Liver (tissue), 9 donors: ENCODE results near the gene PTBP3. TPM values are rescaled to one million over a fixed set of nuclear protein-coding genes. Genes with fewer than 3 reads are reported as not detected.

ENCODE experiments used
- DNase-seq: peaks from one replicate; pipeline ENCODE4 v3.0.0-alpha.2; 2017; ENCODE audit warnings: low spot score
- H3K27ac ChIP-seq, 2 donors: one replicate each; pipeline ENCODE4 v1.7.0; 2013; ENCODE audit warnings: inconsistent platforms in 2 of 2, low read length in 2 of 2, control low read depth in 1 of 2, low read depth in 1 of 2, mild to moderate bottlenecking in 1 of 2
- H3K27me3 ChIP-seq, 4 donors: one replicate each; pipeline versions ENCODE4 v1.6.1 to v1.7.0; 2013; ENCODE audit warnings: low read length in 3 of 4, inconsistent platforms in 1 of 4, mild to moderate bottlenecking in 1 of 4, moderate library complexity in 1 of 4; ENCODE audit not compliant: control insufficient read depth in 4 of 4, insufficient read depth in 4 of 4
- H3K36me3 ChIP-seq, 4 donors: one replicate each; pipeline versions ENCODE4 v1.6.1 to v1.7.0; 2013; ENCODE audit warnings: low read length in 3 of 4, mild to moderate bottlenecking in 3 of 4, low read depth in 1 of 4, moderate library complexity in 1 of 4; ENCODE audit not compliant: control insufficient read depth in 4 of 4, insufficient read depth in 3 of 4
- H3K4me1 ChIP-seq, 4 donors: one replicate each; pipeline versions ENCODE4 v1.6.1 to v1.7.0; 2013; ENCODE audit warnings: low read length in 3 of 4, mild to moderate bottlenecking in 3 of 4, moderate library complexity in 1 of 4; ENCODE audit not compliant: control insufficient read depth in 4 of 4, insufficient read depth in 4 of 4
- H3K4me3 ChIP-seq, 3 donors: one replicate each; pipeline versions ENCODE4 v1.6.1 to v1.7.0; 2013; ENCODE audit warnings: low read length in 3 of 3, control low read depth in 1 of 3, low read depth in 1 of 3, mild to moderate bottlenecking in 1 of 3
- H3K9ac ChIP-seq, 2 donors: one replicate each; pipeline ENCODE4 v1.7.0; 2013; ENCODE audit warnings: low read length in 2 of 2, mild to moderate bottlenecking in 2 of 2, moderate library complexity in 2 of 2, control low read depth in 1 of 2, low read depth in 1 of 2
- H3K9me3 ChIP-seq, 4 donors: one replicate each; pipeline versions ENCODE4 v1.6.1 to v1.7.0; 2013; ENCODE audit warnings: low read length in 3 of 4; ENCODE audit not compliant: control insufficient read depth in 4 of 4
- ATF3 ChIP-seq: IDR thresholded peaks from 2 replicates; pipeline ENCODE4 v1.6.1; 2016; ENCODE audit warnings: antibody characterized with exemption
- CTCF ChIP-seq: fragments of 150-350 bp; IDR thresholded peaks from 2 replicates; pipeline ENCODE4 v1.5.1; 2017; ENCODE audit warnings: improper control_type of control experiment, low read depth, low read length; ENCODE audit not compliant: missing input control
- EGR1 ChIP-seq, 2 donors: IDR thresholded peaks; 2 replicates each; pipeline ENCODE4 v1.6.1; 2016 to 2018; ENCODE audit warnings: antibody characterized with exemption in 2 of 2, low read depth in 2 of 2
- FOXA1 ChIP-seq: IDR thresholded peaks from 2 replicates; pipeline ENCODE4 v1.6.1; 2016; ENCODE audit warnings: antibody characterized with exemption
- FOXA2 ChIP-seq: IDR thresholded peaks from 2 replicates; pipeline ENCODE4 v1.6.1; 2016; ENCODE audit warnings: antibody characterized with exemption
- GABPA ChIP-seq, 2 donors: IDR thresholded peaks in 1 of 2; conservative IDR thresholded peaks in 1 of 2; 2 replicates each; pipeline ENCODE4 v1.6.1; 2016; ENCODE audit warnings: antibody characterized with exemption in 2 of 2, mild to moderate bottlenecking in 1 of 2, moderate library complexity in 1 of 2
- HNF4A ChIP-seq, 2 donors: conservative IDR thresholded peaks; 2 replicates each; pipeline ENCODE4 v1.6.1; 2016; ENCODE audit warnings: antibody characterized with exemption in 2 of 2, mild to moderate bottlenecking in 2 of 2
- HNF4G ChIP-seq: IDR thresholded peaks from 2 replicates; pipeline ENCODE4 v1.6.1; 2016; ENCODE audit warnings: antibody characterized with exemption
- JUND ChIP-seq, 2 donors: IDR thresholded peaks; 2 replicates each; pipeline ENCODE4 v1.6.1; 2016; ENCODE audit warnings: antibody characterized with exemption in 2 of 2
- MAX ChIP-seq: IDR thresholded peaks from 2 replicates; pipeline ENCODE4 v1.6.1; 2016; ENCODE audit warnings: antibody characterized with exemption
- NR2F2 ChIP-seq: IDR thresholded peaks from 2 replicates; pipeline ENCODE4 v1.6.1; 2016; ENCODE audit warnings: antibody characterized with exemption
- RAD21 ChIP-seq, 2 donors: IDR thresholded peaks; 2 replicates each; pipeline ENCODE4 v1.6.1; 2016; ENCODE audit warnings: antibody characterized with exemption in 2 of 2, mild to moderate bottlenecking in 2 of 2
- REST ChIP-seq: IDR thresholded peaks from 2 replicates; pipeline ENCODE4 v1.6.1; 2016; ENCODE audit warnings: antibody characterized with exemption, mild to moderate bottlenecking
- RXRA ChIP-seq, 2 donors: IDR thresholded peaks; 2 replicates each; pipeline ENCODE4 v1.6.1; 2017 to 2018; ENCODE audit warnings: antibody characterized with exemption in 2 of 2, mild to moderate bottlenecking in 1 of 2
- SP1 ChIP-seq: IDR thresholded peaks from 2 replicates; pipeline ENCODE4 v1.6.1; 2018; ENCODE audit warnings: antibody characterized with exemption, mild to moderate bottlenecking
- TAF1 ChIP-seq: conservative IDR thresholded peaks from 2 replicates; pipeline ENCODE4 v1.6.1; 2016; ENCODE audit warnings: antibody characterized with exemption, mild to moderate bottlenecking
- YY1 ChIP-seq: IDR thresholded peaks from 2 replicates; pipeline ENCODE4 v1.6.1; 2016; ENCODE audit warnings: antibody characterized with exemption, mild to moderate bottlenecking
- ZBTB33 ChIP-seq: IDR thresholded peaks from 2 replicates; pipeline ENCODE4 v1.6.1; 2016; ENCODE audit warnings: antibody characterized with exemption
- WGBS: extraction: QIAGEN DNeasy Blood & Tissue Kit; methylation state at CpG from one replicate; pipeline ENCODE4 v1.1.7; 2013; 5-methylcytosine and 5-hydroxymethylcytosine counted together
- polyA plus RNA-seq, 2 donors: library from polyadenylated mRNA; stranded (reverse) in 1 of 2; unstranded in 1 of 2; fragments of 200-250 nt in 1 of 2; fragments of >200 nt in 1 of 2; fragmentation: Nextera tagmentation in 1 of 2; extraction: Ambion mirVana in 1 of 2; gene quantifications; one replicate each; pipeline versions ENCODE4 v1.2.1 to v1.2.3, GENCODE V29; 2013 to 2015
- total RNA-seq, 2 donors: library from RNA; depleted of rRNA; stranded (reverse); fragments of >200 nt; gene quantifications; one replicate each; pipeline ENCODE4 v1.2.3, GENCODE V29; 2014
- donor health status: healthy.
- donor health status: healthy.
- donor health status: healthy.
- donor health status: healthy.
- donor health status: healthy.

The PTBP3 gene
- total and polyA plus RNA-seq, 4 donors: 4.3 to 34.1 (median 9.2) TPM

- Histone ChIP-seq H3K4me3 (no peak overlapping the region), H3K4me1 (no peaks in the 10 kb centered on the region), H3K27me3 (no peaks in the 10 kb centered on the region), H3K9me3 (no peaks in the 10 kb centered on the region), H3K9ac (no peak overlapping the region), H3K27ac (no peak overlapping the region), H3K36me3 (no peaks in the 10 kb centered on the region)
- WGBS: 87% methylated on average over 4 of the region's 4 CpGs
- no peak for DNase-seq
- TF ChIP-seq GABPA (IDR thresholded peaks at IDR 0.05 in 1 of 2, conservative IDR thresholded peaks at IDR 0.05 in 1 of 2) (no peak), SP1 (no peak), MAX (no peak), RAD21 (IDR thresholded peaks at IDR 0.05) (no peak), JUND (IDR thresholded peaks at IDR 0.05) (no peak), HNF4A (conservative IDR thresholded peaks at IDR 0.05) (no peak)
Observed at GRCh38 chr9:112187404-112187803, 146.0 kb downstream of the PTBP3 start.

GRCh38 chr9:112186695-112187094 is 146.7 kb downstream of the PTBP3 start:
- Histone ChIP-seq H3K36me3 (no peaks in the 10 kb centered on the region), H3K9ac (no peak overlapping the region), H3K4me3 (no peak overlapping the region), H3K9me3 (no peaks in the 10 kb centered on the region), H3K27ac (no peak overlapping the region), H3K27me3 (no peaks in the 10 kb centered on the region), H3K4me1 (no peaks in the 10 kb centered on the region)
- no peak for TF ChIP-seq SP1
- no peak for TF ChIP-seq ZBTB33
- no peak for TF ChIP-seq MAX
- TF ChIP-seq CTCF: no peak
- no peak for TF ChIP-seq REST
- no peak for TF ChIP-seq RAD21 (IDR thresholded peaks at IDR 0.05)
- TF ChIP-seq HNF4G: no peak
- TF ChIP-seq EGR1 (IDR thresholded peaks at IDR 0.05; ENCODE audit: low read depth in 2 of 2): no peak
- no peak for TF ChIP-seq FOXA1
- TF ChIP-seq TAF1: no peak
- no peak for TF ChIP-seq JUND (IDR thresholded peaks at IDR 0.05)
- no peak for TF ChIP-seq NR2F2
- no peak for TF ChIP-seq YY1
- TF ChIP-seq RXRA (IDR thresholded peaks at IDR 0.05): no peak
- no peak for TF ChIP-seq FOXA2
- TF ChIP-seq HNF4A (conservative IDR thresholded peaks at IDR 0.05): no peak
- no peak for TF ChIP-seq ATF3
- TF ChIP-seq GABPA (IDR thresholded peaks at IDR 0.05 in 1 of 2, conservative IDR thresholded peaks at IDR 0.05 in 1 of 2): no peak
- DNase-seq: no peak
- WGBS: 93% methylated on average over 4 of the region's 4 CpGs
